Heart right ventricle (tissue), 16 donors: Measurements from ENCODE around the gene PCMT1. TPM values are rescaled to one million over a fixed set of nuclear protein-coding genes. Genes with fewer than 3 reads are reported as not detected.
A peak's percentile ranks its signal among the peaks of the same experiment; 100 is the strongest.
"Not testable (repeated sequence)": the region's sequence is repeated elsewhere in the genome, so short reads cannot be mapped to it uniquely, and the experiment has no call there.

Source experiments
- ATAC-seq, 8 donors: fragments of 200-7000 bp; cut with Tn5 transposase; one replicate each; pipeline ENCODE4 v1.9.1; 2020; ENCODE audit warnings: mild to moderate bottlenecking in 8 of 8, moderate library complexity in 8 of 8, moderate number of reproducible peaks in 1 of 8
- DNase-seq, 2 donors: peaks; one replicate each; pipeline ENCODE4 v3.0.0-alpha.2; 2020
- H3K27ac ChIP-seq, 10 donors: fragments of 200-600 bp; sonication (generic) in 2 of 10; one replicate each; pipeline versions ENCODE4 v1.5.0 to v1.8.0; 2020 to 2022; ENCODE audit warnings: mild to moderate bottlenecking in 3 of 10
- H3K27me3 ChIP-seq, 7 donors: fragments of 200-600 bp; one replicate each; pipeline ENCODE4 v1.8.0; 2021 to 2022; ENCODE audit warnings: mild to moderate bottlenecking in 2 of 7
- H3K36me3 ChIP-seq, 9 donors: fragments of 200-600 bp; sonication (generic) in 1 of 9; one replicate each; pipeline versions ENCODE4 v1.5.0 to v1.8.0; 2020 to 2022; ENCODE audit warnings: mild to moderate bottlenecking in 2 of 9
- H3K4me1 ChIP-seq, 9 donors: fragments of 200-600 bp; sonication (generic) in 1 of 9; one replicate each; pipeline versions ENCODE4 v1.5.0 to v1.8.0; 2020 to 2022; ENCODE audit warnings: mild to moderate bottlenecking in 4 of 9
- H3K4me3 ChIP-seq, 10 donors: fragments of 200-600 bp; sonication (generic) in 2 of 10; one replicate each; pipeline versions ENCODE4 v1.5.0 to v1.8.0; 2020 to 2022; ENCODE audit warnings: mild to moderate bottlenecking in 7 of 10, moderate library complexity in 2 of 10
- H3K9me3 ChIP-seq, 11 donors: fragments of 200-600 bp in 10 of 11; sonication (generic) in 2 of 11; one replicate each; pipeline versions ENCODE4 v1.5.0 to v1.8.0; 2013 to 2022; ENCODE audit warnings: mild to moderate bottlenecking in 2 of 11, control low read depth in 1 of 11, moderate library complexity in 1 of 11
- CTCF ChIP-seq, 9 donors: fragments of 200-600 bp; sonication (generic) in 2 of 9; IDR thresholded peaks; one replicate each; pipeline versions ENCODE4 v1.5.0 to v1.8.0; 2021 to 2022; ENCODE audit warnings: antibody characterized with exemption in 9 of 9, mild to moderate bottlenecking in 5 of 9, moderate library complexity in 1 of 9
- WGBS, 2 donors: extraction: QIAGEN DNeasy Blood & Tissue Kit; methylation state at CpG; one replicate each; pipeline ENCODE4 v1.1.7; 2013; ENCODE audit warnings: inconsistent platforms in 1 of 2; 5-methylcytosine and 5-hydroxymethylcytosine counted together
- intact Hi-C, 10 donors: fragments of 100-400 bp; cut with DNase I; formaldehyde crosslinking; loops; one replicate each; pipeline versions ENCODE4 v1.11.1 to v1.14.2; 2022
- polyA plus RNA-seq, 2 donors: library from polyadenylated mRNA; stranded (reverse); fragments of 200-250 nt; gene quantifications; one replicate each; pipeline ENCODE4 v1.2.3, GENCODE V29; 2013
- total RNA-seq, 10 donors: library from RNA; stranded (reverse); fragmentation: NEBNext Ultra II Directional in 3 of 10; extraction: Animal tissue kit (Norgen Biotek cat#: 25700) in 3 of 10; gene quantifications; one replicate each; pipeline versions ENCODE4 v1.2.1 to v1.2.4, GENCODE V29; 2021 to 2023
- donor health status: Arrhythmogenic right ventricular cardiomyopathy.
- donor health status: ischemic (EF 13 %, LVEDD 7.1; RV severe dilation, severe dysfunction).
- donor health status: healthy with polysubstance abuse.
- donor health status: DM: no; HTN: yes; CAD: no.
- donor health status: DM: no; HTN: no; CAD: no.
- donor health status: ischemic (EF 25% LVEDD 6.9; RV normal size, moderate dysfunction).
- donor health status: ischemic (EF 25% LVEDD 5.7; RV mildly dilated, moderate dysfunction).
- donor health status: healthy.
- donor health status: DM: yes; HTN: yes; CAD: no.
- donor health status: Ischemic cardiomyopathy.
- donor health status: ischemic (EF 35%, LVEDD 5.7; RV mildly dilated, moderate dysfunction).
- donor health status: nonischemic (EF 11% LVEDD 7.7; RV severe dilation, severe dysfunction).
- donor health status: DM: yes; HTN: yes; CAD: no.
- donor health status: PGD.
- donor health status: ischemic (EF 29% LVEDD 5.4; RV normal size, mild dysfunction).
- donor health status: nonischemic (EF 23%, LVEDD 6.1; RV moderate dilation, normal function).

Gene PCMT1
- total and polyA plus RNA-seq, 12 donors: 33.3 to 178 (median 151) TPM

GRCh38 chr6:149734915-149735314 lies 14.6 kb upstream of the PCMT1 start:
- no peak overlapping the region for H3K4me3 ChIP-seq
- no peak for ATAC-seq
- H3K9me3 ChIP-seq: no peaks in the 10 kb centered on the region
- intact Hi-C loops: no loop called here
- 95 to 100% methylated on average over 1 of the region's 1 CpG for WGBS, 2 donors
- no peak for DNase-seq
- peaks cover 0 to 100% (median 51%) of the 10 kb centered on the region in 9 donors for H3K36me3 ChIP-seq
- no peak for TF ChIP-seq CTCF (IDR thresholded peaks at IDR 0.05)
- H3K27ac ChIP-seq: no peak overlapping the region
- H3K27me3 ChIP-seq: no peaks in the 10 kb centered on the region
- H3K4me1 ChIP-seq: peaks cover 0 to 8% (median 0%) of the 10 kb centered on the region in 9 donors

- ATAC-seq, H3K27me3 ChIP-seq, intact Hi-C loops, H3K27ac ChIP-seq, H3K9me3 ChIP-seq, DNase-seq: not testable (repeated sequence)
- Histone ChIP-seq H3K4me3 (peak overlapping the region in 7 of 10 donors; percentile 75 to 84 (median 80)), H3K4me1 (peaks cover 0 to 30% (median 19%) of the 10 kb centered on the region in 9 donors), H3K36me3 (peaks cover 0 to 41% (median 28%) of the 10 kb centered on the region in 9 donors)
- WGBS, 2 donors: 79 to 90% methylated on average over 10 of the region's 10 CpGs
Observed at GRCh38 chr6:149745252-149745651, 4.3 kb upstream of the PCMT1 start.

GRCh38 chr6:149746147-149746946 lies 3.2 kb upstream of the PCMT1 start, which contains the start of gene NUP43:
Gene NUP43 (minus strand): TSS chr6:149746529. CDS start chr6:149746495, 34 bp downstream.
- WGBS, 2 donors: 4 to 5% methylated on average over 41 of the region's 41 CpGs
- intact Hi-C loops: no loop called here
- DNase-seq (peak; percentile 94 to 97), ATAC-seq (peak; percentile 64 to 84 (median 80))
- Histone ChIP-seq H3K36me3 (peaks cover 0 to 30% (median 22%) of the 10 kb centered on the region in 9 donors), H3K27ac (peak within 1 kb of the TSS; percentile 16 to 85 (median 70)), H3K4me1 (peaks cover 0 to 41% (median 28%) of the 10 kb centered on the region in 9 donors), H3K27me3 (no peaks in the 10 kb centered on the region), H3K4me3 (peak within 1 kb of the TSS; percentile 74 to 84 (median 78)), H3K9me3 (no peaks in the 10 kb centered on the region)
- peak; percentile 19 to 75 (median 58) for TF ChIP-seq CTCF (IDR thresholded peaks at IDR 0.05)

GRCh38 chr6:149749082-149749593 lies 403 bp upstream of the PCMT1 start:
- Histone ChIP-seq H3K4me1 (peaks cover 0 to 63% (median 33%) of the 10 kb centered on the region in 9 donors), H3K27ac (peak overlapping the region; percentile 80 to 96 (median 94))

GRCh38 chr6:149750136-149750609 lies 632 bp downstream of the PCMT1 start:
- no peak for TF ChIP-seq CTCF (IDR thresholded peaks at IDR 0.05)
- Histone ChIP-seq H3K27me3 (no peaks in the 10 kb centered on the region), H3K4me1 (peaks cover 0 to 63% (median 40%) of the 10 kb centered on the region in 9 donors), H3K36me3 (peaks cover 0 to 3% (median 0%) of the 10 kb centered on the region in 9 donors), H3K4me3 (peak overlapping the region; percentile 72 to 100 (median 97)), H3K9me3 (no peaks in the 10 kb centered on the region), H3K27ac (peak overlapping the region; percentile 80 to 96 (median 94))
- WGBS, 2 donors: 0 to 1% methylated on average over 22 to 25 of the region's 25 CpGs
- peak; percentile 2 to 63 (median 26) for ATAC-seq
- peak; percentile 26 to 52 for DNase-seq
- intact Hi-C loops: no loop called here

More at GRCh38 chr6:149749082-149749593, 403 bp upstream of the PCMT1 start:
- 0% methylated on average over 25 of the region's 38 CpGs for WGBS, 2 donors
- H3K27me3 ChIP-seq, H3K9me3 ChIP-seq, intact Hi-C loops, H3K36me3 ChIP-seq, DNase-seq: not testable (repeated sequence)
- H3K4me3 ChIP-seq: peak overlapping the region; percentile 72 to 100 (median 97)
- peak; percentile 0 to 23 (median 14) for ATAC-seq
